A204.1 (cell line): ENCODE data around the gene SERPINB6.

Source experiments
- FAIRE-seq: peaks from 2 replicates; lab custom pipeline; 2012; peaks lifted over from hg19 to GRCh38; lab: Jason Lieb, UNC

Gene SERPINB6

GRCh38 chr6:2999618-3000557 is 28.5 kb upstream of the SERPINB6 start, which contains the start of gene NQO2:
Gene NQO2 (plus strand): TSS chr6:2999894. CDS start chr6:3006553, 6,659 bp downstream.
- FAIRE-seq = no peak

- no peak for FAIRE-seq
Observed at GRCh38 chr6:2998998-2999617, 27.7 kb upstream of the SERPINB6 start.

- peak; percentile 98 for FAIRE-seq
Observed at GRCh38 chr6:2998249-2998997, 27.1 kb upstream of the SERPINB6 start.

- no peak for FAIRE-seq
Observed at GRCh38 chr6:2993755-2994317, 22.5 kb upstream of the SERPINB6 start.

- no peak for FAIRE-seq
Observed at GRCh38 chr6:2992330-2992979, 21.1 kb upstream of the SERPINB6 start.

- no peak for FAIRE-seq
Observed at GRCh38 chr6:2990932-2991506, 19.7 kb upstream of the SERPINB6 start.

GRCh38 chr6:2990248-2990931 is 19.0 kb upstream of the SERPINB6 start:
- no peak for FAIRE-seq

- peak; percentile 94 for FAIRE-seq
Observed at GRCh38 chr6:2989332-2990247, 18.2 kb upstream of the SERPINB6 start.

GRCh38 chr6:2988426-2989331 is 17.3 kb upstream of the SERPINB6 start:
- FAIRE-seq = peak; percentile 87

GRCh38 chr6:2988094-2988425 is 16.7 kb upstream of the SERPINB6 start:
- FAIRE-seq = no peak

GRCh38 chr6:2986722-2987221 is 15.4 kb upstream of the SERPINB6 start:
- peak; percentile 91 for FAIRE-seq

- no peak for FAIRE-seq
Observed at GRCh38 chr6:2984738-2985406, 13.5 kb upstream of the SERPINB6 start.

GRCh38 chr6:2982426-2983117 is 11.2 kb upstream of the SERPINB6 start:
- FAIRE-seq = no peak

GRCh38 chr6:2980465-2980855 is 9.1 kb upstream of the SERPINB6 start:
- FAIRE-seq = no peak

- FAIRE-seq = no peak
Observed at GRCh38 chr6:2979819-2980464, 8.6 kb upstream of the SERPINB6 start.

- no peak for FAIRE-seq
Observed at GRCh38 chr6:2978923-2979322, 7.6 kb upstream of the SERPINB6 start.
